GM21515 (cell line): ENCODE data around the gene MPG.
A peak's percentile ranks its signal among the peaks of the same experiment; 100 is the strongest.

Source experiments
- ATAC-seq: cut with Tn5 transposase; IDR thresholded peaks from one replicate; pipeline ENCODE4 v1.9.1; 2021; ENCODE audit not compliant: unreplicated experiment

The MPG gene

GRCh38 chr16:47234-47633, 30.8 kb upstream of the MPG start:
- no peak for ATAC-seq

DNA sequence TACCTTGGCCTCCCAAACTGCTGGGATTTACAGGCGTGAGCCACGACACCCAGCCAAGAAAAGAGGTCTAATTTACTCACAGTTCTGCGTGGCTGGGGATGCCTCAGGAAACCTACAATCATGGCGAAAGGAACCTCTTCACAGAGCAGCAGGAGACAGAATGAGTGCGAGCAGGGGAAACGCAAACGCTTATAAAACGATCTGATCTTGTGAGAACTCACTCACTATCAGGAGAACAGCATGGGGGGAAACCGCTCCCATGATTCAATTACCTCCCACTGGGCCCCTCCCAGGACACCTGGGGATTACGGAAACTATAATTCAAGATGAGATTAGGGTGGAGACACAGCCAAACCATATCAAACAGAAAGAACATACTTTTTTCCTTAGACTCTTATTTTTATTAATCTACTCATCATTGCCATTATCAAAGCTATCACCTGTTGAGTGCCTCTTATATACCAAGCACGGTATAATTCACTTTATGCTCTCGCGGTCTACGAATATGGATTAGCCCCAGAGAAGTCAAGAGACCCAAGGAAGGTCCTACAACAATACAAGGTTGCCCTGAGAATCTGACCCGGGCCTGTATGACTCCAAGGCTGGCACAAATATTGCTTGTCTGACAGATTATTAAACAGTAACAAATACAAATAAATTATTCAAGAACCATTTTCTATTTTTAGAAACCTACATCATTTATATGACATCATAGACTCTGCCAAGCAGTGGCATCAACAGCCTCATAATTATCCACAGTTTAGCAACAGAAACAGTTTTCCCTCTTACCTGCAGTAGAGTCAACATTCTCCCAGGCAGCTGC, 27.0 kb upstream of the MPG start:
- ATAC-seq = no peak

DNA sequence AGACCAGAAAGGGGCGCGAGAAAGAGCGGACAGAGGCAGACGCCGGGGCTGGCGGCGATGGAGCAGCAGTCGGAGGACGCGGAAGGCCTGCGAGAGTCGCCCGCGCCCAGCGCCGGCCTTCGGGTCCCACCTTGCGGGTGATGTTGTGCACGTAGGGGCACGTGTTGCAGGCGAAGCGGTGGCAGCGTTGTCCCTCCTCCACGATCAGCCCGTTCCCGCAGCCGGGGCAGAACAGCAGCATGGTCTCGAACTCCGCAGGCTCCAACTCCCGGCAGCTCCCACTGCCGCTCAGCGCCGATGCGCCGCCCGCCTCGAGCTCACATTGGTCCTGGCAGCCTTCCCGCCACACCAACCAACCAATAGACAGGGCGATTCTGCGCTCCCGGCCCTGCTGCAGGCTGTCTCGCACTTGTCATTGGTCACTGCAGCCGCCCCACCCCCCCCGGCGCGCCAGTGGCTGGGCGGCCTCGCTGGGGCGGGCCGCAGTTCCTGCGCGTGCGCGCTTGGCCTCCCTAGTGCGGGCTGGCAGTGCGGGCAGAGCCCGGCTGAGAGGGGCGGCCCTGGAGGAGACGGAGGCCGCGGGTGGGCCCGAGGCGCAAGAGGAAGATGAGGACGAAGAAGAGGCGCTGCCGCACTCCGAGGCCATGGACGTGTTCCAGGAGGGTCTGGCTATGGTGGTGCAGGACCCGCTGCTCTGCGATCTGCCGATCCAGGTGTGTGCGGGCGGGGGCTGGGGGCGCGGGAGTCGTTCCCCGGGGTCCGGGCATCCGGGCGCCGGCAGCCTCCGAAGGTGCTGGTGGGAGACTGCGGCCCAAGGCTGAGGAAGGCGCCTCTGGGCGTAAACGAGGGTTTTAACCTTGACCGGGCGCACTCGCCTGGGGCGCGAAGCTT, 24.4 kb upstream of the MPG start, which contains the start of the genes POLR3K and SNRNP25:
Gene POLR3K (minus strand): TSS at position 263 of the 891 bp plus-strand sequence. CDS start 22 bp downstream, at position 241.
Gene SNRNP25 (plus strand): TSS at position 483 of the 891 bp plus-strand sequence. CDS start 189 bp downstream, at position 672.
- ATAC-seq = peak; percentile 91

DNA sequence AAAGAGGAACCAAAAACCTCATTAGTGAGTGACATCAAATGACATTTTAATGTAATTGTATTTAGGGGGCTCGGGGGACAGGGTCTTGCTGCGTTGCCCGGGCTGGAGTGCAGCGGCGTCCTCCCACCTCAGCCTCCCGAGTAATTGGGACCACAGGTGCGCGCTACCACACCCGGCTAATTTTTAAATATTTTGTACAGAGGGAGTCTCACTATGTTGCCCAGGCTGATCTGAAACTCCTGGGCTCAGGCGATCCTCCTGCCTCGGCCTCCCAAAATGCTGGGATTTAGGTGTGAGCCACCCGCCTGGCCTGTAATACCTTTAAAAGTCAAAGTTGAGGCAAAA, 23.8 kb upstream of the MPG start:
- no peak for ATAC-seq

GRCh38 chr16:55571-56136, 22.4 kb upstream of the MPG start:
- no peak for ATAC-seq

- no peak for ATAC-seq
These were observed 21.6 kb upstream of the MPG start for GRCh38 chr16:56231-56927.

DNA sequence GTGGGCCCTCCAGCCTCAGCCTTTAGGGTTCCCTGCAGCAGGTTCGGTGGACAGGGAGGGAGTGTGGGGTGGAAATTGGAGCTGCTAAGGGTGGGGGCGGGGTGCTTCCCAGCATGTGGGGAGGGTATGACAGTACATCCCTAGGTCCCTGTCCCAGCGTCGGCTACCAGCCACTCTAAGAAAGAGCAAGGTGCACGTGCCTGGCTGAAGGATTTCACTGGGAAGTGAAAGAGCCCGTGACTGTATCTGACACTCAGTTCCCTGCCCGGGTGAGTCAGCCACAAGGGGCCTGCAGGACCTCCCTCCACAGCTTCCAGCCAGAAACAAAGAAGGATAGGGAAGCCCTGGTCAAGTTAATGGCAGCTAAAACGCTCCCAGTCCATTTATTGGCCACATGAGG, 20.3 kb upstream of the MPG start:
- ATAC-seq = no peak

GRCh38 chr16:58491-59439, 19.3 kb upstream of the MPG start:
- no peak for ATAC-seq

DNA sequence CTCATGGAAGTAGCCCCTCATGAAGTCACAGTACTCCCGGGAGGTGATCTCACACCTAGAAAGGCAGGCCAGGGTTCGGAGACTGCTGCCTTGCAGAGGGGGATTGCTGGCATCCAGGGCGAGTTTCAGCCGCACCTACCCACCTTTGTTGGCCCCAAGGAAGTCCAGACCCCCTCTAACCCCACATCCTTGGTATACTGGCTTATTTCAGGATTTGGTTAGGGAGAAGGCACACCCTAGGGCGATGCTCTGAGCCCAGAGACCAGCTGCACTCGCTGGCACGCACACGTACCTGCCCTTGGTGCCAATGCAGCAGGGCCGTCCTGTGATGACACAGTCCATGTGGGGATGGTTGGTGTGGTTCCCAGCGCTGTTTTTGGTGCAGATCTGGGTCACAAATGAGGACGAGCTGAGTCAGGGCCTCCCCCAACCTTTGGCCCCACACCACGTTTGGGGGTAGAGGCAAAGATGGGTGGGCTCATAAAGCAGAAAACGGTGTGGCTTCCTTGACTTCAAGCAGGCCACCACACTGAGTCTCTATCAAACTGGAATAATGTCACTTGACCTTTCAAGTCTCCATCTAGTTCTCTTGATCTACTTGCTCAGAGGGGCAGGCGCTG, 18.5 kb upstream of the MPG start:
- no peak for ATAC-seq

DNA sequence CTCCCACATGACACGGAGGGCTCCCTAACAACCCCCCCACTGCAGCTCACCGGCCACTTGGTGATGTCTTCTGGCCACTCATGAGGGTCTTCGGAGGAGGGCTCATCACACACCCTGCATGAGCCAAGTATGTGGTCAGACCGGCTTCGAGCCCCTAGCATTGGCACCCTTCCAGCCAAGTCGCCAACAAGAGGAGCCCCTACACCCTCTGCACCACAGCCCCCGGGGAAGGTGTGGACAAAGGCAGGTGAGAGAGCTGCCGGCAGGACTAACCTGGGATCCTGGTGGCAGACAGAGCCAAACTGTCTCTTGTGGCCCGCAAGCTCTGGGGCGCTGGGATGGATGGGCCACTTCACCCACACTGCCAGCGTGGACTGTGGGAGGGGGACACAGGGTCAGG, 17.9 kb upstream of the MPG start:
- no peak for ATAC-seq

GRCh38 chr16:60929-61878, 16.8 kb upstream of the MPG start:
- no peak for ATAC-seq

- no peak for ATAC-seq
These were observed 16.1 kb upstream of the MPG start for GRCh38 chr16:61879-62281.

DNA sequence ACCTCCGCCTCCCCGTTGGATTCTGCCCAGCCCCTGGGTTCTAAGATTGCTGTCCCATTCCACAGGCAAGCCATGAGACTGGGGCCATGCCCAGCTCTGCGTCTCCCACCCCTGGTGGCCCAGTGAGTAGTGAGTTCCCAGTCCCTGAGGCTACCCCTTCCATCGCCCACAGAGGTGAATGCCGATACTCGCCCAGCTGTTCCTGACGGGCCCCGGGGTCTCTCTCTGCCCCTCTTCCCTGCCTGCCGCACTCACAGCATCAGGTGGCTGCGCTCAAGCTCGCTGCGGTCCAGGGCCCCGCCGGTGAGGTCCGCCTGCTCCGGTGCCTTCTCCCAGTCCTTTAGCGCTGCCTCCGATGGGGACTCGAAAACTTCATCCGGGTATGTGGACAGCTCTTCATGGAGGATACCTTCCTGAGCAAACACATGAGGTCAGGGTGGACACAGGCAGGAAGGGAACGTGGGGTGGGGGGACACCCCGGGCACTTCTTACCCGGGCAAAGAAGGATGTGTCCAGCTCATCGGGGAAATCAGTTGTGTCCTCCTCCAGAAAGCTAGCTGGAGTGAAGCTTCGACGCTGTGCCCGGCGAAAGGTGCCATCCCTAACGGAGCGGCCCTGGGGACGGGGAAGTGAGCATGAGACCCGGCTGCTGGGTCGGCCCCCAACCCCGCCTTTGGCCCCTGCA, 15.6 kb upstream of the MPG start:
- ATAC-seq = no peak

DNA sequence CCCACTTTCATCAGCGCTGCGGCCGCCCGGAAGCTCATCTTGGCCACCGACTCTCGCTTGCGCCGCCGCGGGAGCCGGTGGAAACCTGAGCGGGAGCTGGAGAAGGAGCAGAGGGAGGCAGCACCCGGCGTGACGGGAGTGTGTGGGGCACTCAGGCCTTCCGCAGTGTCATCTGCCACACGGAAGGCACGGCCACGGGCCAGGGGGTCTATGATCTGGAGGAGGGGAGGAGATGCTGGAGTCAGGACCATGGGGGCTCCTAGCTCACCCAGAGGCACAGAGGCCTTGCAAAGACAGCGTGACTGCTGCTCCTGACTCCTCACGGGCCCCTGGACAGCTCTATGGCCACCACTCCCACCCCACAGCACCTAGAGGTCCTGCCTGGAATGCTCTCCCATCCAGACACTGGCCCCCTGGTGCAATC, 15.0 kb upstream of the MPG start:
- ATAC-seq = no peak

GRCh38 chr16:63466-63865, 14.6 kb upstream of the MPG start:
- no peak for ATAC-seq

- no peak for ATAC-seq
These were observed 13.8 kb upstream of the MPG start for GRCh38 chr16:63998-64913.

- ATAC-seq = no peak
These were observed 13.1 kb upstream of the MPG start for GRCh38 chr16:64914-65255.
